ENCODE measurements around the gene AP4M1.

Gene AP4M1

DNA sequence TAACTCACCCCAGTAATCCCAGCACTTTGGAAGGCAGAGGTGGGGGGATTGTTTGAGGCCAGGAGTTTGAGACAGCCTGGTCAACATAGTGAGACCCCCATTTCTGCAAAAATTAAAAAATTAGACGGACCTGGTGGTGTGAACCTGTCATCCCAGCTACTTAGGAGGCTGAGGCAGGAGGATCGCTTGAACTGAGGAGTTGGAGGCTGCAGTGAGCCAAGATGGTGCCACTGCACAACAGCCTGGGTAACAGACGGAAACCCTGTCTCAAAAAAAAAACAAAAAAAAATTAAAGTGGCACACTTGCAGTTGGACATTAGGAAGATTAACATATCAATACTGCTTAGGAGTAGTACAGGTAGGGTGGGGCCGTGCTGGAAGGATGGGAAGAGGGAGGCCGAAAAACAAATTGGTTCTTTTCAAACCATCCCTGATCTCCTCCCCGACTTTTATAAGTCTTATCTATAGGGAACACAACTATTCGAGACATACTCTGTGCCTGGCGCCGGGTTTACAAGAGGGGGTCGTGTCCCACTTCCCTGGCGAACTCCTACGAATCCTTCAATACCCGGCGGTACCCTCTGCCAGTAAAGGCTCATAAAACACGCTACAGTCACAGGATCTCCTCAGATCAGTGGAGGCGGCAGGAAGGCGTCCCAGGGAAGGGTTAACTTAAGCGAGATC is 17.1 kb downstream of the AP4M1 start:
- peak overlapping the region; percentile 95 for H3K4me3 ChIP-seq (ENCODE audit: low read depth, low read length)
- peak overlapping the region; percentile 93 for H3K9ac ChIP-seq (ENCODE audit: low read depth, low read length)
- H3K4me1 ChIP-seq (ENCODE audit: control insufficient read depth, insufficient read depth, low read length) = peaks cover 4% of the 10 kb centered on the region
- H3K36me3 ChIP-seq (ENCODE audit: control insufficient read depth, insufficient read depth, low read length) = peaks cover 5% of the 10 kb centered on the region
- no peaks in the 10 kb centered on the region for H3K27me3 ChIP-seq (ENCODE audit: control insufficient read depth, insufficient read depth, low read length)
- no peaks in the 10 kb centered on the region for H3K9me3 ChIP-seq (ENCODE audit: control insufficient read depth, insufficient read depth, low read length)

DNA sequence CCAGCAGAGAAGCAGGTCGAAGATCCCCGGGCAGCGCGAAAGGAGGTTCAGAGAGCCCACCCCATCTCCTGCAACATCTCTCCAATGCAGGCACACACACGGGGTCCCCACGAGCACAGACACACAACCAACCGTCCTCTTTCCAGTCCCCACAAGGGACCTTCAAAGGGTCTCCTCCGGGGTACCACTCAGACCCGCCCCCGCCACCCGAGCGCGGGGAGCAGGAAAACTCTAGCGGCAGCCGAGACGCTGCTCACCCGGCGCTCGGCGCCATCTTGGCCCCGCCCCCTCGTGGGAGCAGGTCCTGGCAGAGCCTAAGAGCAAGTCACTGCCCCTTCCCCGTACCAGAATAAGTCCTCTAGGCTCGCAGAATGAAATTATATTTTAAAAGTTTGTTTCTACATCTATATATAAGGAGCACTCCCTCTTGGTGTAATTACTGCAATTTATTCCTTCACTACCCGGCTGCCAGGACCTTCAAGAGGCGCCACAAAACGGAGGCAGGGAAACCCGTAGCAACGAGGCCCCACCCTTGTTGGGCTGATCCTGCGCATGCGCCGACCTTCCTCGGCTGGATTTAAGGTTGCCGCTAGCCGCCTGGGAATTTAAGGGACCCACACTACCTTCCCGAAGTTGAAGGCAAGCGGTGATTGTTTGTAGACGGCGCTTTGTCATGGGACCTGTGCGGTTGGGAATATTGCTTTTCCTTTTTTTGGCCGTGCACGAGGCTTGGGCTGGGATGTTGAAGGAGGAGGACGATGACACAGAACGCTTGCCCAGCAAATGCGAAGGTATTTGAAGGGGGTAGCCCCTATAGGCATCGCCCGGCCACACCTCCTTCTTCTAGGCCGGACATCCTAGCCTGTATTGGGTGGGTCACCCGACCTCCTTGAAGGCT is 17.9 kb downstream of the AP4M1 start, which contains the start of the genes CNPY4 and TAF6:
TSS of gene CNPY4 (plus strand) at position 563 of the 898 bp plus-strand sequence. CDS start at position 674, 111 bp downstream.
TSS of gene TAF6 (minus strand) at position 287 of the 898 bp plus-strand sequence. CDS start 5,149 bp downstream, outside the sequence.
- Histone ChIP-seq H3K4me3 (ENCODE audit: low read depth, low read length) (peak within 1 kb of the TSS; percentile 95), H3K27me3 (ENCODE audit: control insufficient read depth, insufficient read depth, low read length) (no peaks in the 10 kb centered on the region), H3K36me3 (ENCODE audit: control insufficient read depth, insufficient read depth, low read length) (no peaks in the 10 kb centered on the region), H3K9ac (ENCODE audit: low read depth, low read length) (peak within 1 kb of the TSS; percentile 93), H3K9me3 (ENCODE audit: control insufficient read depth, insufficient read depth, low read length) (no peaks in the 10 kb centered on the region), H3K4me1 (ENCODE audit: control insufficient read depth, insufficient read depth, low read length) (peaks cover 4% of the 10 kb centered on the region)

DNA sequence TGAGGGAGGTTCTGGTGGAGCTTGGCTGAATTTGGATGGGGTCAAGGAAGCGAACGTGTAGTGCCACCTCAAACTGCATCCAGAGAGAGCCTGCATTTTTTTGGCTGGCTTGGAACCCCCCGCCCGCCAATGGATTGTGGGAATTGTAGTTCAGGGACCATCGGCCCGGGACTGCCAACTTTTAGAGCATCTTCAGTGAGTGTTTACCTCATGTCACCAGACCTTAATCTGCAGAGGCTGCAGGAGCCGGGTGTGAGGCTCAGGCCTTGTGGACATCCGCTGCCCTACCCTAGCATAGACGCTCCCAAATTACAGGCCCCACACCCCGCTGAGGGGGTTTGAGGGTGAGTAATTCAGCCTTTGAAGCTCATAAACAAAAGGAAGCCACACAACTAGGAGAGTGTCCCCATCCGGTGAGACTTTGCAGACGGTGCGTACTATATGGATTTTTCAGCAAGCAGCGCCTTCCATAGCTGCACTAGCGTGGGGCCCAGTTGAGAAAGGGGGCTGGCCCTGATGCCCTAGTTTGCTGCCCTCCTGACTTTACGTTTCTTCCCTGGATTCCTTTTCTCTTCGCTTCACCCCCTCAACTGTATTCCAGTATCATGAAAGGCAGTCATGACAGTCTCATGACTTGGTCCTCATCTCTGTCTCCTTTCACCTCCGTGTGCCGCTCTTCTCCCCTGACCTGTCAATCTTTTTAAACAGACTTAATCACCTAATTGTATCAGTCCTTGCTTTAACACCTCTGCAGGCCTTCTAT is 18.7 kb downstream of the AP4M1 start:
- Histone ChIP-seq H3K27me3 (ENCODE audit: control insufficient read depth, insufficient read depth, low read length) (no peaks in the 10 kb centered on the region), H3K9ac (ENCODE audit: low read depth, low read length) (peak overlapping the region; percentile 27), H3K4me3 (ENCODE audit: low read depth, low read length) (peak overlapping the region; percentile 95), H3K36me3 (ENCODE audit: control insufficient read depth, insufficient read depth, low read length) (no peaks in the 10 kb centered on the region), H3K4me1 (ENCODE audit: control insufficient read depth, insufficient read depth, low read length) (peaks cover 4% of the 10 kb centered on the region), H3K9me3 (ENCODE audit: control insufficient read depth, insufficient read depth, low read length) (no peaks in the 10 kb centered on the region)

GRCh38 chr7:100120733-100121036 is 19.2 kb downstream of the AP4M1 start:
- Histone ChIP-seq H3K4me3 (ENCODE audit: low read depth, low read length) (peak overlapping the region; percentile 95), H3K36me3 (ENCODE audit: control insufficient read depth, insufficient read depth, low read length) (no peaks in the 10 kb centered on the region), H3K27me3 (ENCODE audit: control insufficient read depth, insufficient read depth, low read length) (no peaks in the 10 kb centered on the region), H3K9me3 (ENCODE audit: control insufficient read depth, insufficient read depth, low read length) (no peaks in the 10 kb centered on the region), H3K4me1 (ENCODE audit: control insufficient read depth, insufficient read depth, low read length) (peaks cover 4% of the 10 kb centered on the region), H3K9ac (ENCODE audit: low read depth, low read length) (no peak overlapping the region)

- Histone ChIP-seq H3K9me3 (ENCODE audit: control insufficient read depth, insufficient read depth, low read length) (no peaks in the 10 kb centered on the region), H3K36me3 (ENCODE audit: control insufficient read depth, insufficient read depth, low read length) (no peaks in the 10 kb centered on the region), H3K4me1 (ENCODE audit: control insufficient read depth, insufficient read depth, low read length) (peaks cover 4% of the 10 kb centered on the region), H3K9ac (ENCODE audit: low read depth, low read length) (no peak overlapping the region), H3K27me3 (ENCODE audit: control insufficient read depth, insufficient read depth, low read length) (no peaks in the 10 kb centered on the region), H3K4me3 (ENCODE audit: low read depth, low read length) (no peak overlapping the region)
Observed at GRCh38 chr7:100122067-100122466, 20.6 kb downstream of the AP4M1 start.

GRCh38 chr7:100122568-100122967 is 21.1 kb downstream of the AP4M1 start:
- Histone ChIP-seq H3K9ac (ENCODE audit: low read depth, low read length) (no peak overlapping the region), H3K4me3 (ENCODE audit: low read depth, low read length) (no peak overlapping the region), H3K9me3 (ENCODE audit: control insufficient read depth, insufficient read depth, low read length) (no peaks in the 10 kb centered on the region), H3K4me1 (ENCODE audit: control insufficient read depth, insufficient read depth, low read length) (peaks cover 4% of the 10 kb centered on the region), H3K36me3 (ENCODE audit: control insufficient read depth, insufficient read depth, low read length) (no peaks in the 10 kb centered on the region), H3K27me3 (ENCODE audit: control insufficient read depth, insufficient read depth, low read length) (no peaks in the 10 kb centered on the region)

DNA sequence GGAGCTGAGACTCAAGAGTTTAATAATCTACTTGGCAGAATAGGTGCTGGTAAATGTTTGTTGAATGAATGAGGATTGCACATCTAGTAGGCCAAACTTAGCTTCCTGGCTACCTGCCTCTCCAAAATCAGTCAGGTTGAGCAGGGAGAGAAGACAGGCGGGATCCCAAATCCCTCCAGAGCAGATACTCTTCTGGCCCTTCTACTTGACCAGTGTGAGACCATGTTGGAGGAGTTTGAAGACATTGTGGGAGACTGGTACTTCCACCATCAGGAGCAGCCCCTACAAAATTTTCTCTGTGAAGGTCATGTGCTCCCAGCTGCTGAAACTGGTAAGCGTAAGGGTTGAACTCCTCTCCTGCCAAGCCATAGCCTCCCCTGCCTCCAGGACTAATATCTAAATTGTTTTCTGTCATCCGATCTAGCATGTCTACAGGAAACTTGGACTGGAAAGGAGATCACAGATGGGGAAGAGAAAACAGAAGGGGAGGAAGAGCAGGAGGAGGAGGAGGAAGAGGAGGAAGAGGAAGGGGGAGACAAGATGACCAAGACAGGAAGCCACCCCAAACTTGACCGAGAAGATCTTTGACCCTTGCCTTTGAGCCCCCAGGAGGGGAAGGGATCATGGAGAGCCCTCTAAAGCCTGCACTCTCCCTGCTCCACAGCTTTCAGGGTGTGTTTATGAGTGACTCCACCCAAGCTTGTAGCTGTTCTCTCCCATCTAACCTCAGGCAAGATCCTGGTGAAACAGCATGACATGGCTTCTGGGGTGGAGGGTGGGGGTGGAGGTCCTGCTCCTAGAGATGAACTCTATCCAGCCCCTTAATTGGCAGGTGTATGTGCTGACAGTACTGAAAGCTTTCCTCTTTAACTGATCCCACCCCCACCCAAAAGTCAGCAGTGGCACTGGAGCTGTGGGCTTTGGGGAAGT is 23.1 kb downstream of the AP4M1 start:
- H3K9ac ChIP-seq (ENCODE audit: low read depth, low read length) = no peak overlapping the region
- H3K36me3 ChIP-seq (ENCODE audit: control insufficient read depth, insufficient read depth, low read length) = no peaks in the 10 kb centered on the region
- H3K9me3 ChIP-seq (ENCODE audit: control insufficient read depth, insufficient read depth, low read length) = no peaks in the 10 kb centered on the region
- no peak overlapping the region for H3K4me3 ChIP-seq (ENCODE audit: low read depth, low read length)
- H3K27me3 ChIP-seq (ENCODE audit: control insufficient read depth, insufficient read depth, low read length) = peaks cover 17% of the 10 kb centered on the region
- H3K4me1 ChIP-seq (ENCODE audit: control insufficient read depth, insufficient read depth, low read length) = peaks cover 4% of the 10 kb centered on the region

DNA sequence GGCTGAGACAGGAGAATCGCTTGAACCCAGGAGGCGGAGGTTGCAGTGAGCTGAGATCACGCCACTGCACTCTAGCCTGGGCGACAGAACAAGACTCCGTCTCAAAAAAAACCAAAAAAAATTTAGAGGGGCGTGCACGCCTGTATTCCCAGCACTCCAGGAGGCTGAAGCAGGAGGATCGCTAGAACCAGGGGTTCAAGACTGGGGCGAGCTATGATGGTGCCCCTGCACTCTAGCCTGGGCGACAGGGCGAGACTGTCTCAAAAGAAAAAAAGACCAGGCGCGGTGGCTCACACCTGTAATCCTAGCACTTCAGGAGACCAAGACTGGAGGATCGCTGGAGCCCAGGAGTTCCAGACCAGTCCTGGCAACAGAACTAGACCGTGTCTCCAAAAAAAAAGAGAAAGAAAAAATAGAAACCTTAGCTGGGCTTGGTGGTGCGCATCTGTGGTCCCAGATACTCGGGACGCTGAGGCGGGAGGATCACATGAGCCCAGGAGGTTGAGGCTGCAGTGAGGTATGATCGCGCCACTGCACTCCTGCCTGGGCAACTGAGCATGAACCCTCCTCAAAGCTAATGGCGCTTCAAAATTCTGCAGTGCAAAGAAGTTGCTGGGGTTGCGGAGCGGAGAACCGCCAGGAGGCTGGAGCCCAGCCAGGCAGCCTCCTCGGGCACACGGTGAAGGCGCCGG is 24.9 kb downstream of the AP4M1 start:
- Histone ChIP-seq H3K36me3 (ENCODE audit: control insufficient read depth, insufficient read depth, low read length) (no peaks in the 10 kb centered on the region), H3K9me3 (ENCODE audit: control insufficient read depth, insufficient read depth, low read length) (no peaks in the 10 kb centered on the region)

GRCh38 chr7:100126931-100127865 is 25.8 kb downstream of the AP4M1 start, which contains the start of gene MBLAC1:
Gene MBLAC1 (plus strand): TSS chr7:100126967. CDS start chr7:100127396, 429 bp downstream.
- Histone ChIP-seq H3K36me3 (ENCODE audit: control insufficient read depth, insufficient read depth, low read length) (no peaks in the 10 kb centered on the region), H3K9me3 (ENCODE audit: control insufficient read depth, insufficient read depth, low read length) (no peaks in the 10 kb centered on the region), H3K9ac (ENCODE audit: low read depth, low read length) (peak within 1 kb of the TSS; percentile 97), H3K27me3 (ENCODE audit: control insufficient read depth, insufficient read depth, low read length) (peaks cover 17% of the 10 kb centered on the region), H3K4me1 (ENCODE audit: control insufficient read depth, insufficient read depth, low read length) (no peaks in the 10 kb centered on the region), H3K4me3 (ENCODE audit: low read depth, low read length) (peak within 1 kb of the TSS; percentile 99)

More for the DNA sequence above, 24.9 kb downstream of the AP4M1 start:
- Histone ChIP-seq H3K4me3 (ENCODE audit: low read depth, low read length) (peak overlapping the region; percentile 99), H3K27me3 (ENCODE audit: control insufficient read depth, insufficient read depth, low read length) (peaks cover 17% of the 10 kb centered on the region), H3K4me1 (ENCODE audit: control insufficient read depth, insufficient read depth, low read length) (no peaks in the 10 kb centered on the region), H3K9ac (ENCODE audit: low read depth, low read length) (peak overlapping the region; percentile 97)
